Stimulated activated CD8-positive, alpha-beta memory T cell treated with anti-CD3 and anti-CD28 coated beads, Interleukin-15, amount 100 ng/mL, for 24 hours (primary cell): ENCODE measurements around the gene KCNG2.

ENCODE experiments used
- DNase-seq: peaks from one replicate; pipeline ENCODE4 v3.0.0-alpha.2; 2020; ENCODE audit warnings: low read depth

The KCNG2 gene

GRCh38 chr18:79942786-79943607 lies 145.3 kb downstream of the KCNG2 start:
- DNase-seq = no peak

GRCh38 chr18:79943608-79944125 lies 145.9 kb downstream of the KCNG2 start:
- DNase-seq = no peak

GRCh38 chr18:79944126-79944731 lies 146.5 kb downstream of the KCNG2 start:
- no peak for DNase-seq

- no peak for DNase-seq
These were observed 147.0 kb downstream of the KCNG2 start for GRCh38 chr18:79944746-79945117.

- no peak for DNase-seq
These were observed 147.6 kb downstream of the KCNG2 start for GRCh38 chr18:79945118-79946042.

GRCh38 chr18:79947054-79947755 lies 149.5 kb downstream of the KCNG2 start:
- no peak for DNase-seq

- DNase-seq = no peak
These were observed 150.3 kb downstream of the KCNG2 start for GRCh38 chr18:79947881-79948610.

- DNase-seq = no peak
These were observed 151.1 kb downstream of the KCNG2 start for GRCh38 chr18:79948719-79949411.
